Limb (tissue), 2 donors: ENCODE results near the gene FAM98A.
A peak's percentile ranks its signal among the peaks of the same experiment; 100 is the strongest.

Source experiments
- DNase-seq, 2 donors: peaks; one replicate each; pipeline ENCODE4 v3.0.0-alpha.2; 2016; ENCODE audit errors: extremely low spot score in 2 of 2

FAM98A gene

GRCh38 chr2:33599175-33599942 is at the start of gene FAM98A:
TSS of gene FAM98A (minus strand) at chr2:33599299. CDS start at chr2:33599221, 78 bp downstream.
- DNase-seq = peak; percentile 99

- no peak for DNase-seq
Measured at GRCh38 chr2:33645861-33646260, 46.8 kb upstream of the FAM98A start.

GRCh38 chr2:33644215-33644614 is 45.1 kb upstream of the FAM98A start:
- DNase-seq = no peak

- DNase-seq = no peak
Measured at GRCh38 chr2:33636001-33636400, 36.9 kb upstream of the FAM98A start.

GRCh38 chr2:33634261-33634910 is 35.3 kb upstream of the FAM98A start:
- DNase-seq = no peak

- DNase-seq = no peak
Measured at GRCh38 chr2:33633315-33633714, 34.2 kb upstream of the FAM98A start.

GRCh38 chr2:33632831-33633230 is 33.7 kb upstream of the FAM98A start:
- no peak for DNase-seq

- DNase-seq = no peak
Measured at GRCh38 chr2:33628031-33628827, 29.1 kb upstream of the FAM98A start.

GRCh38 chr2:33619028-33619427 is 19.9 kb upstream of the FAM98A start:
- DNase-seq = no peak

GRCh38 chr2:33617989-33618388 is 18.9 kb upstream of the FAM98A start:
- DNase-seq = no peak

- no peak for DNase-seq
Measured at GRCh38 chr2:33617401-33617800, 18.3 kb upstream of the FAM98A start.

- DNase-seq = no peak
Measured at GRCh38 chr2:33616873-33617272, 17.8 kb upstream of the FAM98A start.

- no peak for DNase-seq
Measured at GRCh38 chr2:33614190-33614589, 15.1 kb upstream of the FAM98A start.

GRCh38 chr2:33607905-33608304 is 8.8 kb upstream of the FAM98A start:
- no peak for DNase-seq

GRCh38 chr2:33607251-33607721 is 8.2 kb upstream of the FAM98A start:
- DNase-seq = no peak

GRCh38 chr2:33606622-33607021 is 7.5 kb upstream of the FAM98A start:
- no peak for DNase-seq

- no peak for DNase-seq
Measured at GRCh38 chr2:33606100-33606499, 7.0 kb upstream of the FAM98A start.

- no peak for DNase-seq
Measured at GRCh38 chr2:33605056-33605455, 6.0 kb upstream of the FAM98A start.

- no peak for DNase-seq
Measured at GRCh38 chr2:33603416-33603815, 4.3 kb upstream of the FAM98A start.

GRCh38 chr2:33602201-33602830 is 3.2 kb upstream of the FAM98A start:
- DNase-seq = no peak

- no peak for DNase-seq
Measured at GRCh38 chr2:33599943-33600192, 769 bp upstream of the FAM98A start.
